ENCODE data around the gene HACD3.
"Not testable (repeated sequence)": the region's sequence is repeated elsewhere in the genome, so short reads cannot be mapped to it uniquely, and the experiment has no call there.

The HACD3 gene

DNA sequence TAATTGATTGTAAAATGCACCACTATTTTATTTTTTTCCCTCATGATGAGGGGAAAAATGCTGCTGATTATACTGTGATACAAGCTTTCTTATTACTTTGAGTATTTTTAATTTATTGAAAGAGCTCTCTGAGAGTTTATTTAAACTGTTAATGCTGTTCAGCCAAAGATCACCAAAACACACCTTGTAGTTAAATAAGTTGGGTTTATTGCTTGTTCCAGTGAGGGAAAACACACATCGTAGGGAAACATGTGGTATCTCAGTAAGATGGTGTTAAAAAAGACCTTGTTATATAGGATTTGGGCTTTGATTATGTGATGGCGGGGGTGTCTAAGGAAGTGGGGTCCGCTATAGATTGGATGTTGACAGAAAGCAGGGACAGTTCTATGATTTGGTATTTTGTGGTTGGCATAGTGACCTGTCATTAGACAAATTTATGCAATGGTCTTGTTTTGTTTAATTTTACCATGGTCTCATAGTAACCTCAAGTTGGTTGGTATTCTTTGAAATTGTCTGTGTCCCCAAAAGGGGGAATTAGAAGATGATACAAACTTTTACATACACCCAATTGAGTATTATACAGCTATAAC lies 11.1 kb downstream of the HACD3 start:
- no peak overlapping the region for H3K4me3 ChIP-seq (ENCODE audit: low read depth, low read length)
- H3K36me3 ChIP-seq (ENCODE audit: control insufficient read depth, insufficient read depth, low read length): no peaks in the 10 kb centered on the region
- no peaks in the 10 kb centered on the region for H3K9me3 ChIP-seq (ENCODE audit: control insufficient read depth, low read length)
- H3K27ac ChIP-seq: no peak overlapping the region
- no peak overlapping the region for H3K9ac ChIP-seq
- H2AFZ ChIP-seq: no peak overlapping the region
- no peaks in the 10 kb centered on the region for H3K4me1 ChIP-seq
- no peaks in the 10 kb centered on the region for H3K27me3 ChIP-seq (ENCODE audit: control insufficient read depth, insufficient read depth, low read length)
- no peak overlapping the region for H3K4me2 ChIP-seq (ENCODE audit: low read length)
- TF ChIP-seq, protein P1, sequence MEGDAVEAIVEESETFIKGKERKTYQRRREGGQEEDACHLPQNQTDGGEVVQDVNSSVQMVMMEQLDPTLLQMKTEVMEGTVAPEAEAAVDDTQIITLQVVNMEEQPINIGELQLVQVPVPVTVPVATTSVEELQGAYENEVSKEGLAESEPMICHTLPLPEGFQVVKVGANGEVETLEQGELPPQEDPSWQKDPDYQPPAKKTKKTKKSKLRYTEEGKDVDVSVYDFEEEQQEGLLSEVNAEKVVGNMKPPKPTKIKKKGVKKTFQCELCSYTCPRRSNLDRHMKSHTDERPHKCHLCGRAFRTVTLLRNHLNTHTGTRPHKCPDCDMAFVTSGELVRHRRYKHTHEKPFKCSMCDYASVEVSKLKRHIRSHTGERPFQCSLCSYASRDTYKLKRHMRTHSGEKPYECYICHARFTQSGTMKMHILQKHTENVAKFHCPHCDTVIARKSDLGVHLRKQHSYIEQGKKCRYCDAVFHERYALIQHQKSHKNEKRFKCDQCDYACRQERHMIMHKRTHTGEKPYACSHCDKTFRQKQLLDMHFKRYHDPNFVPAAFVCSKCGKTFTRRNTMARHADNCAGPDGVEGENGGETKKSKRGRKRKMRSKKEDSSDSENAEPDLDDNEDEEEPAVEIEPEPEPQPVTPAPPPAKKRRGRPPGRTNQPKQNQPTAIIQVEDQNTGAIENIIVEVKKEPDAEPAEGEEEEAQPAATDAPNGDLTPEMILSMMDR (IDR thresholded peaks at IDR 0.05): no peak
- H3K79me2 ChIP-seq: no peaks in the 10 kb centered on the region

DNA sequence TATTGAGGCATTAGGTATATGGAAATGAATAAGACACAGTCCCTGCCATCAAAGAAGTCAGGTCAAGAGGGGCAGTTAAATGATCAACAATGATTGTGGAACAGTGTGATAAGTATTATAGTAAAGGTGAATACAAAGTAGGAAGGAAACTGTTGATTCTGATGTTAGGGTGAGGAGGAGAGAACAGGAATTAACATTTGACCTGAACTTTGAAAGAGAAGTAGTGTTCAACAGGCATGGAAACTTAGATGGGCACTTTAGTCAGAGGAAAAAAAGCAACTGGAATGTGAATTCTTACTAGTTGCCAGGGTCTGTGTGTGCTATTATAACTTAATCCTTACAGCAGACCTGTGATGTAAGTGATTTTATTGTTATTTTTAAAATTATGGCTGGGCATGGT lies 17.6 kb downstream of the HACD3 start:
- H3K9me3 ChIP-seq (ENCODE audit: control insufficient read depth, low read length): no peaks in the 10 kb centered on the region
- no peaks in the 10 kb centered on the region for H3K27me3 ChIP-seq (ENCODE audit: control insufficient read depth, insufficient read depth, low read length)
- H3K79me2 ChIP-seq: no peaks in the 10 kb centered on the region
- no peak overlapping the region for H2AFZ ChIP-seq
- TF ChIP-seq, protein P1 (IDR thresholded peaks at IDR 0.05): no peak
- H3K4me2 ChIP-seq (ENCODE audit: low read length): no peak overlapping the region
- H3K9ac ChIP-seq: no peak overlapping the region
- no peaks in the 10 kb centered on the region for H3K4me1 ChIP-seq
- no peak overlapping the region for H3K4me3 ChIP-seq (ENCODE audit: low read depth, low read length)
- H3K27ac ChIP-seq: no peak overlapping the region
- H3K36me3 ChIP-seq (ENCODE audit: control insufficient read depth, insufficient read depth, low read length): no peaks in the 10 kb centered on the region

DNA sequence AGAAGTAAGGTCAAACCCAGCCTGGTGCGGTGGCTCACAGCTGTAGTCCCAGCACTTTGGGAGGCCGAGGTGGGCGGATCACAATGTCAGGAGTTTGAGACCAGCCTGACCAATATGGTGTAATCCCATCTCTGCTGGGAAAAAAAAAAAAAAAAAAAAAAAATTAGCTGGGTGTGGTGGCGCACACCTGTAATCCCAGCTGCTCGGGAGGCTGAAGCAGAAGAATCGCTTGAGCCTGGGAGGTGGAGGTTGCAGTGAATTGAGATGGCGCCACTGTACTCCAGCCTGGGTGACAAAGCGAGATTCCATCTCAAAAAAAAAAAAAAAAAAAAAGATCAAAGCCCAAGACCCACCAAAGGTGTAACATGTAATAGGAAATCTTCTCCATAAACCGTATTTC lies 19.0 kb downstream of the HACD3 start:
- not testable (repeated sequence) for H3K9ac ChIP-seq; H3K4me3 ChIP-seq (ENCODE audit: low read depth, low read length); H3K4me1 ChIP-seq; H3K79me2 ChIP-seq; H3K27me3 ChIP-seq (ENCODE audit: control insufficient read depth, insufficient read depth, low read length); H3K9me3 ChIP-seq (ENCODE audit: control insufficient read depth, low read length); H3K27ac ChIP-seq; H3K4me2 ChIP-seq (ENCODE audit: low read length); H2AFZ ChIP-seq; H3K36me3 ChIP-seq (ENCODE audit: control insufficient read depth, insufficient read depth, low read length)

DNA sequence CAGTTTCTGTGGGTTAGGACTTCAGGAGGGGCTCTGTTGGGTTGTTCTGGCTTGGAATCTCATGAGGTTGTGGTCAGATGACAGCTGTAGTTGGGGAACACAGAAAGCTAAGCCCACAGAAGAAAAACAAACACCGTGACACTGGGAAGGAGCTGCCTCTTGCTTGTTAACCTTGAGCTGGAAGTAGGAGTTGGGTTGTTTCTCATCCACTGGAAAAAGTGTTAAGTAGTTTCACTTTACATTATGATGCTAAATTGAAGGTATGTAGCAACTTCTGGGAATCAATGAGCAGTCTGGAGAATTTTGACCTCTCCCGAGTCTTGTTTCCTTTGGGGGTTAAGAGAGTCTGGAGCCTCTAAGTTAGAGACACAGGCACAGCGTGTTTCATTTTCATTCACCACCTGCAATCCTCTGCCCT lies 20.4 kb downstream of the HACD3 start:
- H3K9ac ChIP-seq: no peak overlapping the region

DNA sequence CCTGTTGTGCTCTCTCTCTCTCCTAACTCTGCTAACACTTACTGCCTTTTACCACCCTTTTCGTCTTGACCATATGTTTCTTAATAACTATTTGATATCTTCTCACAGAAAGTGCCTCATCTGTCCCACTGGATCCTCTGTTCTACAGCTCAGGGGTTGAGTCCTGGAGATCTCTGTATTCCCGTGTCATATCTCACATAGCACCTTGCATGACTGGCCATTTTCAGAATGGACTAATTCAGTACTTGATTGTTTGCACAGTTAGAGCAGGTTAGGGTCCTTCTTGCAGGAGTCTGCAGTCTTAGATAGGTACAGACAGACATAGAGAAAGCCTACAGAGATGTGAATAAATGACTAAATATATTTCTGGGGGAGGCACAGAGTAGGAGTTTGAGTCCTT lies 20.9 kb downstream of the HACD3 start:
- Histone ChIP-seq H3K9me3 (ENCODE audit: control insufficient read depth, low read length) (no peaks in the 10 kb centered on the region), H3K27ac (no peak overlapping the region), H3K4me3 (ENCODE audit: low read depth, low read length) (no peak overlapping the region), H3K27me3 (ENCODE audit: control insufficient read depth, insufficient read depth, low read length) (no peaks in the 10 kb centered on the region), H3K4me1 (no peaks in the 10 kb centered on the region), H3K9ac (no peak overlapping the region), H3K4me2 (ENCODE audit: low read length) (no peak overlapping the region), H3K36me3 (ENCODE audit: control insufficient read depth, insufficient read depth, low read length) (no peaks in the 10 kb centered on the region), H2AFZ (no peak overlapping the region), H3K79me2 (no peaks in the 10 kb centered on the region)
- TF ChIP-seq, protein P1 (IDR thresholded peaks at IDR 0.05): no peak

More for the DNA sequence above, 20.4 kb downstream of the HACD3 start:
- Histone ChIP-seq H3K4me1 (no peaks in the 10 kb centered on the region), H3K36me3 (ENCODE audit: control insufficient read depth, insufficient read depth, low read length) (no peaks in the 10 kb centered on the region), H3K4me2 (ENCODE audit: low read length) (no peak overlapping the region), H3K27ac (no peak overlapping the region), H3K4me3 (ENCODE audit: low read depth, low read length) (no peak overlapping the region), H3K79me2 (no peaks in the 10 kb centered on the region), H3K27me3 (ENCODE audit: control insufficient read depth, insufficient read depth, low read length) (no peaks in the 10 kb centered on the region), H3K9me3 (ENCODE audit: control insufficient read depth, low read length) (no peaks in the 10 kb centered on the region), H2AFZ (no peak overlapping the region)
- TF ChIP-seq, protein P1 (IDR thresholded peaks at IDR 0.05): no peak

DNA sequence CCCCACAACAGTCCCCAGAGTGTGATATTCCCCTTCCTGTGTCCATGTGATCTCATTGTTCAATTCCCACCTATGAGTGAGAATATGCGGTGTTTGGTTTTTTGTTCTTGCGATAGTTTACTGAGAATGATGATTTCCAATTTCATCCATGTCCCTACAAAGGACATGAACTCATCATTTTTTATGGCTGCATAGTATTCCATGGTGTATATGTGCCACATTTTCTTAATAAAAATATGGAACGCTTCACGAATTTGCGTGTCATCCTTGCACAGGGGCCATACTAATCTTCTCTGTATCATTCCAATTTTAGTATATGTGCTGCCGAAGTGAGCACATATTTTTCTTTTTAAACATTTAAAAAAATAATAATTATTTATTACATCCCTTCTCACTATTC lies 22.6 kb downstream of the HACD3 start:
- H2AFZ ChIP-seq; H3K9ac ChIP-seq; H3K4me2 ChIP-seq (ENCODE audit: low read length); H3K27me3 ChIP-seq (ENCODE audit: control insufficient read depth, insufficient read depth, low read length); H3K79me2 ChIP-seq; H3K4me3 ChIP-seq (ENCODE audit: low read depth, low read length); H3K27ac ChIP-seq; H3K9me3 ChIP-seq (ENCODE audit: control insufficient read depth, low read length); H3K4me1 ChIP-seq; H3K36me3 ChIP-seq (ENCODE audit: control insufficient read depth, insufficient read depth, low read length): not testable (repeated sequence)
